Pancreas (tissue), 10 donors: ENCODE data around the gene OR2Z1. TPM values are rescaled to one million over a fixed set of nuclear protein-coding genes. Genes with fewer than 3 reads are reported as not detected.
A peak's percentile ranks its signal among the peaks of the same experiment; 100 is the strongest.

Source experiments
- ATAC-seq, 4 donors: fragments of 200-7000 bp; cut with Tn5 transposase; one replicate each; pipeline versions ENCODE4 v1.8.0 to v1.9.1; 2020; ENCODE audit warnings: mild to moderate bottlenecking in 4 of 4, moderate library complexity in 4 of 4
- DNase-seq, 6 donors: peaks; one replicate each; pipeline ENCODE4 v3.0.0-alpha.2; 2020
- FAIRE-seq: peaks from 2 replicates; lab custom pipeline; 2012; peaks lifted over from hg19 to GRCh38; lab: Jason Lieb, UNC
- H3K27ac ChIP-seq, 4 donors: fragments of 200-600 bp; sonication (generic); 1 replicate in 3 of 4; 2 replicates in 1 of 4; pipeline versions ENCODE4 v1.5.0 to v1.8.0; 2020
- H3K27me3 ChIP-seq, 4 donors: fragments of 200-600 bp; one replicate each; pipeline ENCODE4 v1.8.0; 2021
- H3K36me3 ChIP-seq, 3 donors: fragments of 200-600 bp; sonication (generic) in 1 of 3; one replicate each; pipeline versions ENCODE4 v1.5.0 to v1.8.0; 2020 to 2021
- H3K4me1 ChIP-seq, 3 donors: fragments of 200-600 bp; one replicate each; pipeline ENCODE4 v1.8.0; 2021
- H3K4me3 ChIP-seq, 4 donors: fragments of 200-600 bp; sonication (generic) in 2 of 4; one replicate each; pipeline versions ENCODE4 v1.5.0 to v1.8.0; 2020 to 2021
- H3K9me3 ChIP-seq, 4 donors: fragments of 200-600 bp; one replicate each; pipeline ENCODE4 v1.8.0; 2021
- WGBS, 2 donors: extraction: QIAGEN DNeasy Blood & Tissue Kit; methylation state at CpG; one replicate each; pipeline ENCODE4 v1.1.7; 2013; 5-methylcytosine and 5-hydroxymethylcytosine counted together
- intact Hi-C, 3 donors: fragments of 100-400 bp; cut with DNase I; formaldehyde crosslinking; loops; one replicate each; pipeline versions ENCODE4 v1.11.1 to v1.14.2; 2022
- polyA plus RNA-seq, 2 donors: library from polyadenylated mRNA; stranded (reverse); fragments of 200-250 nt; gene quantifications; one replicate each; pipeline ENCODE4 v1.2.3, GENCODE V29; 2013
- total RNA-seq, 6 donors: library from RNA; stranded (reverse); fragmentation: NEBNext Ultra II Directional in 4 of 6; extraction: Animal tissue kit (Norgen Biotek cat#: 25700) in 4 of 6; gene quantifications; one replicate each; pipeline versions ENCODE4 v1.2.1 to v1.2.4, GENCODE V29; 2021 to 2023
- TF ChIP-seq, protein P1 (sequence below), 4 donors: fragments of 200-600 bp; sonication (generic) in 3 of 4; IDR thresholded peaks; one replicate each; pipeline versions ENCODE4 v1.5.0 to v1.8.0; 2021; ENCODE audit warnings: antibody characterized with exemption in 4 of 4
- donor health status: healthy with polysubstance abuse.
- donor health status: DM: no; HTN: no; CAD: no; lungs with moderate emphysema.
- donor health status: DM: no; HTN: no; CAD: no.
- donor health status: control.
- donor health status: control.
- donor health status: Bipolar disorder and iron deficiency.
- donor health status: DM: yes; HTN: yes; CAD: no.
- donor health status: DM: no; HTN: no; CAD: no.
- donor health status: DM: no; HTN: no; CAD: no.
- donor health status: DM: yes; HTN: yes; CAD: no.

The OR2Z1 gene
- total and polyA plus RNA-seq, 8 donors: not detected

DNA sequence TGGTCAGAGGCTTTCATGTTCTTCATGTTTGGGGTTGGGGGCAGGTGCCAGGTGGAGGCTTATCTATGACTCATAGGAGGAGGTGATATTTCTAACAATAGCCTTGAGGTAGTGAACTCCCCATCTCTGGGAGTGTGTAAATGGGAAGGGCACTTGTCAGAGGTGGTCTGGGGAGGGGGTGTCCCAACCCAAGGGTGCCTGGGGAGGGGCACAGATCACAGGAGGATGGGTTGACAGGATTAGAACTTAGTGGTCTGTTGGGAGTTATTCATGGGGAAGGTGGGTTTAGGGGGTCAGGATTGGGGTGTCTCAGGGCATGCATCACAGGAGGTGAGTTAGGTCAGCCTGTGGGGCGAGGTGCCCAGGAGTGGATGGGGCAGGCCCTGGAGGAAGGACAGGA is 24.4 kb upstream of the OR2Z1 start:
- H3K27me3 ChIP-seq: no peaks in the 10 kb centered on the region
- FAIRE-seq (no peak), DNase-seq (no peak), ATAC-seq (no peak)
- no peaks in the 10 kb centered on the region for H3K9me3 ChIP-seq
- no peak overlapping the region for H3K27ac ChIP-seq
- 41 to 47% methylated on average over 1 of the region's 1 CpG for WGBS, 2 donors
- no peaks in the 10 kb centered on the region for H3K36me3 ChIP-seq
- H3K4me3 ChIP-seq: no peak overlapping the region
- intact Hi-C loops: no loop called here
- H3K4me1 ChIP-seq: no peaks in the 10 kb centered on the region
- TF ChIP-seq, protein P1, sequence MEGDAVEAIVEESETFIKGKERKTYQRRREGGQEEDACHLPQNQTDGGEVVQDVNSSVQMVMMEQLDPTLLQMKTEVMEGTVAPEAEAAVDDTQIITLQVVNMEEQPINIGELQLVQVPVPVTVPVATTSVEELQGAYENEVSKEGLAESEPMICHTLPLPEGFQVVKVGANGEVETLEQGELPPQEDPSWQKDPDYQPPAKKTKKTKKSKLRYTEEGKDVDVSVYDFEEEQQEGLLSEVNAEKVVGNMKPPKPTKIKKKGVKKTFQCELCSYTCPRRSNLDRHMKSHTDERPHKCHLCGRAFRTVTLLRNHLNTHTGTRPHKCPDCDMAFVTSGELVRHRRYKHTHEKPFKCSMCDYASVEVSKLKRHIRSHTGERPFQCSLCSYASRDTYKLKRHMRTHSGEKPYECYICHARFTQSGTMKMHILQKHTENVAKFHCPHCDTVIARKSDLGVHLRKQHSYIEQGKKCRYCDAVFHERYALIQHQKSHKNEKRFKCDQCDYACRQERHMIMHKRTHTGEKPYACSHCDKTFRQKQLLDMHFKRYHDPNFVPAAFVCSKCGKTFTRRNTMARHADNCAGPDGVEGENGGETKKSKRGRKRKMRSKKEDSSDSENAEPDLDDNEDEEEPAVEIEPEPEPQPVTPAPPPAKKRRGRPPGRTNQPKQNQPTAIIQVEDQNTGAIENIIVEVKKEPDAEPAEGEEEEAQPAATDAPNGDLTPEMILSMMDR (IDR thresholded peaks at IDR 0.05): no peak

DNA sequence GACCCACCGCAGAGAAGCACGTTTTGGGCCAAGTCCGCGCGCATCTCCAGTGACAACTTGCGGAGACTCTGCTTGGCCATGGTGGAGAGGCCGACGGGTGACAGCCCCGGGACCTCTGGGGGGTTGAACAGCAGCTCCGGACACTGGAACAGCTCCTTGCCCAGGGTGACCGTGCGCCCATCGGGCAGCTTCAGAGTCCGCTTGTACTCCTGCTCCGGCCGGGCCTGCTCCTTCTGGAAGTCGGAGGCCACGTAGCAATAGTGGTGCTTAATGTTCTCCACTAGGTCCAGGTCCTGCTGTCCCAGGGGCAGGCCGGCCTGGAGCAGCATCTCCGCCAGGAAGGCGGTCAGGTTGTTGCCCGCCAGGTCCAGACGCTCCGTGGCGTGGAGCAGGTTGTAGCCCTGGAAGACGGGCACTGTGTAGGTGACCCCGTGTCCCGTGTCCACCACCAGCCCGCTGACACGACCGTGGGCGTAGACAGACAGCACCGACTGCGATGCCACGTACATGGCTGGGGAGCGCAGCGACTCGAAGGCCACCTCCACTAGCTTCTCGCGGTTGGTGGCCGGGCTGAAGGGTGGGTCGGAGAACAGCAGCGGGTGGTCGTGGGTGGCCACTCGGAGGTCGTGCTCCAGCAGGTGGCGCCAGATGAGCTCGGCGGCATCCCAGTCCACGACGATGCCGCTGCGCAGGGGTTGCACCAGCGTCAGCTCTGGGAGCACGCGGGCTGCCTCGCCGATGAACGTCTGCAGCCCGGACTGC is 23.6 kb upstream of the OR2Z1 start:
- H3K4me1 ChIP-seq: no peaks in the 10 kb centered on the region
- TF ChIP-seq, protein P1 (IDR thresholded peaks at IDR 0.05): no peak
- FAIRE-seq (no peak), DNase-seq (peak in 1 of 6 donors; percentile 39), ATAC-seq (no peak)
- no peaks in the 10 kb centered on the region for H3K36me3 ChIP-seq
- no peaks in the 10 kb centered on the region for H3K27me3 ChIP-seq
- no peak overlapping the region for H3K27ac ChIP-seq
- no peaks in the 10 kb centered on the region for H3K9me3 ChIP-seq
- 54 to 61% methylated on average over 52 to 60 of the region's 60 CpGs for WGBS, 2 donors
- H3K4me3 ChIP-seq: no peak overlapping the region
- intact Hi-C loops: no loop called here

DNA sequence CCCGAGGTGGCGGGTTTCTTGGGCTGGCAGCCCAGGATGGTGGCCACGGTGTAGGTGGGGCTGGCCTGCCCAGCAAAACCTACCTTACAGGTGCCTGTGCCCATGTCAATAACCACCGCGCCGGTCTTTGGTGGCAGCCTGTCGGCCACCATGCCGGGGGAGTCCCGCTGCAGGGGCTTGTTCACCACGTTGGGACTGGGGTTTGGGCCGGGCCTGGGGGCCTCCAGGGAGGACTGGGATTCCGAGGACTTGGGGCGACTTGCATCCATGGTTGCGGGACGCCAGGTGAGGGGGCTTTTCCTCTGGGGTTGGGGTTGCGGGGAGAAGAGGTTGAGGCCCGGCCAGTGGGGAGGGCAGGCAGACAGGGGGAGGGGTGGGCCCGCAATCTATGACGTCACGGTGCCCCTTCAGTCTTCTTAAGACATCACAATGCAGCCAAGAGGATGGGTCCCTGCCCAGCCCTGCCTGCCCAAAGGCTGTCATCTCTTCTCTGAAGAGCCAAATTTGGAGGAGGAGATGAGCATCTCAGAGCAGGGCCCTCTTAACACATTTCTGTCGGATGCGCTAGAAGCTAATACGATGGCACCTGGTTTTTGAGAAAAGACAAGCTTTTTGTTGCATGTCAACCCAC is 22.9 kb upstream of the OR2Z1 start, which contains the start of gene ACTL9:
ACTL9 (minus strand) TSS at position 363 of the 631 bp plus-strand sequence; CDS start at position 269, 94 bp downstream.
- ATAC-seq (no peak), DNase-seq (peak in 1 of 6 donors; percentile 58), FAIRE-seq (no peak)
- H3K27me3 ChIP-seq: no peaks in the 10 kb centered on the region
- WGBS, 2 donors: 49 to 54% methylated on average over 23 of the region's 23 CpGs
- intact Hi-C loops: no loop called here
- TF ChIP-seq, protein P1 (IDR thresholded peaks at IDR 0.05): no peak
- H3K4me3 ChIP-seq: no peak within 1 kb of the TSS
- H3K9me3 ChIP-seq: no peaks in the 10 kb centered on the region
- no peaks in the 10 kb centered on the region for H3K4me1 ChIP-seq
- H3K36me3 ChIP-seq: no peaks in the 10 kb centered on the region
- H3K27ac ChIP-seq: no peak within 1 kb of the TSS

DNA sequence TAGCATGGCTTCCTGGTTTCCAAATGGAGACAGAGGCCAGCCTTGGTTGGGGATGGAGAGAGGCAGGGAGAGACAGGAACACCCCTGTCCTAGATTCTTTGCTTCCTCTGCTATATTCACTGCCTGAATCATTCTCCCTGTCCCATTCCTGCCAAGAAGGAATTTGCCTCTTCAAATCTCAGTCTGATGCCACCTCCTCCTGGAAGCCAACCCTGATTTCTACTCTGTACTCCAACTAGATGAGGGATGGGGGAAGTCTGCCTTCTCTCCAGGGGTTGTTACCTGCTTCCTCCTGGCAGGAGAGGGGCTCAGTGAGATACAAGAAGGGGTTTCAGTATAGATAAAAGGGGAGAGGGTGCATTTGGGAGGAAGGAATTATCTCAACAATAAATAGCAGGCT is 21.5 kb upstream of the OR2Z1 start:
- intact Hi-C loops: no loop called here
- H3K27ac ChIP-seq: no peak overlapping the region
- DNase-seq (no peak), FAIRE-seq (no peak), ATAC-seq (no peak)
- H3K4me3 ChIP-seq: no peak overlapping the region
- no peaks in the 10 kb centered on the region for H3K27me3 ChIP-seq
- no peaks in the 10 kb centered on the region for H3K9me3 ChIP-seq
- no peaks in the 10 kb centered on the region for H3K36me3 ChIP-seq
- H3K4me1 ChIP-seq: no peaks in the 10 kb centered on the region
- TF ChIP-seq, protein P1 (IDR thresholded peaks at IDR 0.05): no peak

DNA sequence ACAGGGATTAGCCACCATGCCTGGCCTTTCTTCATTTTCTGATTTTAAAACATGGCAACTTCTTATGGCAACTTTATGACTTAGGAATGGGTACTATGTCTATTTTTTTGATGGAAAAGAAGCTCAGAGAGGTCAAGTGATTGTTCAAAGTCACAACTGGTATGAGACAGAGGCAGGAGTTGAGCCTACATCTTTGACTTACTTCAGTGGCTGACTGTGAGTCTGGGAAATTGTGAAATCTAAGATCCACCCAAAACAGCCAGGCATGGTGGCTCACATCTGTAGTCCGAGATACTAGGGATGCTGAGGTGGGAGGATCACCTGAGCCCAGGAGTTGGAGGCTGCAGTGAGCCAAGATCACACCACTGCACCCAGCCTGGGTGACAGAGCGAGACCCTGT is 20.5 kb upstream of the OR2Z1 start:
- no peak for FAIRE-seq
- intact Hi-C loops: no loop called here
- Histone ChIP-seq H3K9me3 (no peaks in the 10 kb centered on the region), H3K27me3 (no peaks in the 10 kb centered on the region), H3K27ac (no peak overlapping the region), H3K4me1 (no peaks in the 10 kb centered on the region), H3K36me3 (no peaks in the 10 kb centered on the region), H3K4me3 (no peak overlapping the region)
- TF ChIP-seq, protein P1 (IDR thresholded peaks at IDR 0.05): no peak
- no peak for DNase-seq
- 49 to 60% methylated on average over 2 of the region's 2 CpGs for WGBS, 2 donors
- ATAC-seq: no peak
